Measurements from ENCODE around the gene MED19.
A peak's percentile ranks its signal among the peaks of the same experiment; 100 is the strongest.
"Not testable (repeated sequence)": the region's sequence is repeated elsewhere in the genome, so short reads cannot be mapped to it uniquely, and the experiment has no call there.

MED19 gene

GRCh38 chr11:57709802-57710367 lies 2.1 kb downstream of the MED19 start:
- no peak for DNase-seq (ENCODE audit: low read depth)
- H3K4me3 ChIP-seq (ENCODE audit: low read depth, low read length), result no peak overlapping the region

- H3K4me3 ChIP-seq (ENCODE audit: low read depth, low read length); DNase-seq (ENCODE audit: low read depth): not testable (repeated sequence)
Observed at GRCh38 chr11:57705432-57705831, 6.6 kb downstream of the MED19 start.

GRCh38 chr11:57704932-57705331 lies 7.1 kb downstream of the MED19 start:
- H3K4me3 ChIP-seq (ENCODE audit: low read depth, low read length), result no peak overlapping the region

GRCh38 chr11:57703341-57703740 lies 8.7 kb downstream of the MED19 start:
- no peak overlapping the region for H3K4me3 ChIP-seq (ENCODE audit: low read depth, low read length)
- no peak for DNase-seq (ENCODE audit: low read depth)

More at GRCh38 chr11:57704932-57705331, 7.1 kb downstream of the MED19 start:
- no peak for DNase-seq (ENCODE audit: low read depth)

GRCh38 chr11:57700425-57700824 lies 11.6 kb downstream of the MED19 start:
- no peak overlapping the region for H3K4me3 ChIP-seq (ENCODE audit: low read depth, low read length)
- no peak for DNase-seq (ENCODE audit: low read depth)

- no peak overlapping the region for H3K4me3 ChIP-seq (ENCODE audit: low read depth, low read length)
- no peak for DNase-seq (ENCODE audit: low read depth)
Observed at GRCh38 chr11:57699813-57700212, 12.2 kb downstream of the MED19 start.

- no peak overlapping the region for H3K4me3 ChIP-seq (ENCODE audit: low read depth, low read length)
- DNase-seq (ENCODE audit: low read depth), result no peak
Observed at GRCh38 chr11:57698843-57699365, 13.1 kb downstream of the MED19 start.

GRCh38 chr11:57690474-57690873 lies 21.5 kb downstream of the MED19 start:
- H3K4me3 ChIP-seq (ENCODE audit: low read depth, low read length); DNase-seq (ENCODE audit: low read depth): not testable (repeated sequence)

GRCh38 chr11:57681168-57681567 lies 30.8 kb downstream of the MED19 start:
- no peak for DNase-seq (ENCODE audit: low read depth)
- no peak overlapping the region for H3K4me3 ChIP-seq (ENCODE audit: low read depth, low read length)

- DNase-seq (ENCODE audit: low read depth), result no peak
- no peak overlapping the region for H3K4me3 ChIP-seq (ENCODE audit: low read depth, low read length)
Observed at GRCh38 chr11:57680552-57680874, 31.5 kb downstream of the MED19 start.

- H3K4me3 ChIP-seq (ENCODE audit: low read depth, low read length), result no peak overlapping the region
- no peak for DNase-seq (ENCODE audit: low read depth)
Observed at GRCh38 chr11:57679396-57679795, 32.6 kb downstream of the MED19 start.

- no peak for DNase-seq (ENCODE audit: low read depth)
- H3K4me3 ChIP-seq (ENCODE audit: low read depth, low read length), result no peak overlapping the region
Observed at GRCh38 chr11:57675176-57675941, 36.7 kb downstream of the MED19 start.

GRCh38 chr11:57674251-57674650 lies 37.8 kb downstream of the MED19 start:
- DNase-seq (ENCODE audit: low read depth), result no peak
- H3K4me3 ChIP-seq (ENCODE audit: low read depth, low read length), result no peak overlapping the region

GRCh38 chr11:57668434-57668782 lies 43.6 kb downstream of the MED19 start:
- H3K4me3 ChIP-seq (ENCODE audit: low read depth, low read length), result peak overlapping the region; percentile 97
- no peak for DNase-seq (ENCODE audit: low read depth)

- DNase-seq (ENCODE audit: low read depth), result peak; percentile 100
- peak within 1 kb of the TSS; percentile 97 for H3K4me3 ChIP-seq (ENCODE audit: low read depth, low read length)
Observed at GRCh38 chr11:57667736-57668433, 44.1 kb downstream of the MED19 start, which contains the start of gene ZDHHC5. Gene ZDHHC5, plus strand, starts transcription at chr11:57668114. Its CDS starts 4,977 bp downstream, at chr11:57673091.

GRCh38 chr11:57667117-57667735 lies 44.8 kb downstream of the MED19 start:
- peak overlapping the region; percentile 97 for H3K4me3 ChIP-seq (ENCODE audit: low read depth, low read length)
- DNase-seq (ENCODE audit: low read depth), result peak; percentile 98

GRCh38 chr11:57663975-57664374 lies 48.0 kb downstream of the MED19 start:
- no peak overlapping the region for H3K4me3 ChIP-seq (ENCODE audit: low read depth, low read length)
- DNase-seq (ENCODE audit: low read depth), result no peak

- no peak overlapping the region for H3K4me3 ChIP-seq (ENCODE audit: low read depth, low read length)
- DNase-seq (ENCODE audit: low read depth), result no peak
Observed at GRCh38 chr11:57662893-57663292, 49.1 kb downstream of the MED19 start.

GRCh38 chr11:57659669-57660068 lies 52.3 kb downstream of the MED19 start:
- DNase-seq (ENCODE audit: low read depth), result no peak
- H3K4me3 ChIP-seq (ENCODE audit: low read depth, low read length), result no peak overlapping the region

- no peak for DNase-seq (ENCODE audit: low read depth)
Observed at GRCh38 chr11:57658023-57658361, 54.0 kb downstream of the MED19 start.

More at GRCh38 chr11:57658023-57658361, 54.0 kb downstream of the MED19 start:
- peak overlapping the region; percentile 76 for H3K4me3 ChIP-seq (ENCODE audit: low read depth, low read length)
